Measurements from ENCODE around the gene MS4A8. TPM values are rescaled to one million over a fixed set of nuclear protein-coding genes. Genes with fewer than 3 reads are reported as not detected.
"Not testable (repeated sequence)": the region's sequence is repeated elsewhere in the genome, so short reads cannot be mapped to it uniquely, and the experiment has no call there.

The MS4A8 gene
- total RNA-seq, 1 experiment from 2014 or later = not detected

DNA sequence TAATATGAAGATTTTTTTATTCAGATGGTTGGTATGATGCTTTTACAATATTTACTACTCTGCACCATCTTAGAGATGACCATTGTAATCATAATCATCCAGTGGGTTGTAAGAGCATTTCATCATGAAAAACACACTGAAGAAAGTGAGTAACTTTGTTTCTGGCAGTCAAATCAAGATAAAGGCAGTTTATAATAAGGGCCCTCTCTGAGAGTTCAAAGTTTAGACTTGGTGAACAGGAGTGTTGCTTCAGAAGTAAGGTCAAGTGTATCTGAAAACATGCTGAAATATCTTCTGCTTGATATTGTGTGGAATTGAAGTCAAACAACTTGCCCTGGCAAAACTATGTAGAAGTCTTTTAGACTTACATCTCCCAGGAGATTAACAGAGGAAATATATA, 19.5 kb upstream of the MS4A8 start:
- H3K9me3 Mint-ChIP-seq (ENCODE audit: unreplicated experiment) = peaks cover 19% of the 10 kb centered on the region
- no peaks in the 10 kb centered on the region for H3K36me3 Mint-ChIP-seq (ENCODE audit: insufficient read depth, unreplicated experiment)
- ChIA-PET CTCF (no interaction called here), POLR2A (no interaction called here)
- no peak overlapping the region for H3K4me3 Mint-ChIP-seq (ENCODE audit: unreplicated experiment)
- TF ChIP-seq, protein P1, sequence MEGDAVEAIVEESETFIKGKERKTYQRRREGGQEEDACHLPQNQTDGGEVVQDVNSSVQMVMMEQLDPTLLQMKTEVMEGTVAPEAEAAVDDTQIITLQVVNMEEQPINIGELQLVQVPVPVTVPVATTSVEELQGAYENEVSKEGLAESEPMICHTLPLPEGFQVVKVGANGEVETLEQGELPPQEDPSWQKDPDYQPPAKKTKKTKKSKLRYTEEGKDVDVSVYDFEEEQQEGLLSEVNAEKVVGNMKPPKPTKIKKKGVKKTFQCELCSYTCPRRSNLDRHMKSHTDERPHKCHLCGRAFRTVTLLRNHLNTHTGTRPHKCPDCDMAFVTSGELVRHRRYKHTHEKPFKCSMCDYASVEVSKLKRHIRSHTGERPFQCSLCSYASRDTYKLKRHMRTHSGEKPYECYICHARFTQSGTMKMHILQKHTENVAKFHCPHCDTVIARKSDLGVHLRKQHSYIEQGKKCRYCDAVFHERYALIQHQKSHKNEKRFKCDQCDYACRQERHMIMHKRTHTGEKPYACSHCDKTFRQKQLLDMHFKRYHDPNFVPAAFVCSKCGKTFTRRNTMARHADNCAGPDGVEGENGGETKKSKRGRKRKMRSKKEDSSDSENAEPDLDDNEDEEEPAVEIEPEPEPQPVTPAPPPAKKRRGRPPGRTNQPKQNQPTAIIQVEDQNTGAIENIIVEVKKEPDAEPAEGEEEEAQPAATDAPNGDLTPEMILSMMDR (IDR thresholded peaks at IDR 0.05; ENCODE audit: unreplicated experiment) = no peak
- BruUV-seq (replicated peaks) = no TSS peak
- peaks cover 8% of the 10 kb centered on the region for H3K4me1 Mint-ChIP-seq (ENCODE audit: insufficient read depth, unreplicated experiment)
- H3K27ac Mint-ChIP-seq (ENCODE audit: low read depth, unreplicated experiment) = no peak overlapping the region
- H3K27me3 Mint-ChIP-seq (ENCODE audit: insufficient read depth, unreplicated experiment) = no peaks in the 10 kb centered on the region
- intact Hi-C loops (cut with micrococcal nuclease) = no loop called here
- DNase-seq (ENCODE audit: unreplicated experiment) = no peak

DNA sequence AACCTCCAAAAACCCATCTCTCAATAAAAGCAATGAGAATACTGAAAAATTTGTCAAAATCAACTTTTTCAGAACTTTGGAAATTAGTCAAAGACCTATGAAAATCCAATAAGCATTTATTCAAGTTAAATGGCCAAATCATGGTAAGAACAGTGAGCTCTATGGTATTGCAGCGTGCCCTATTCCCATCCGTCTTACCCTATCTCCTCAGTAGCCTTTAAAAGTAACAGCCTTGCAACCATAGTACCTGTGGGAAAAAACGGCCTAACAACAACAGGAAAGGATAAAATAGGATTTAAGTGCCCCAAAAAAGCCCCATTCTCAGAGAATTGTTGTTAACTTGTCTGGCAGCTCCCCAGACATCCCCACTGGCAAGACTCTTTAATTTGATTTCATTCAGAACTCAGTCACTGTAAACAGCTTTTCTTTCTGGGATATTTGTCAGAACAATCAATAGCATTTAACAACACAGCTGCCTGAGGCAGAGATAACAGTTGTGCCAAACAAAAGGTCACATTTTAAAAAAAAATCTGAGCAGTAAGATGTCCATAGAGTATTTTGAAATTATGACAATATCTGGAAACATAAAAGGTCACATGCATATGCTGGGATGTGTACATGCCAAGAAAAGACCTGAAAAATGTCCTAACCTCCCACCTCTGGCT, 18.8 kb upstream of the MS4A8 start:
- H3K27ac Mint-ChIP-seq (ENCODE audit: low read depth, unreplicated experiment) = no peak overlapping the region
- peaks cover 19% of the 10 kb centered on the region for H3K9me3 Mint-ChIP-seq (ENCODE audit: unreplicated experiment)
- no peak for DNase-seq (ENCODE audit: unreplicated experiment)
- POLR2A ChIA-PET = interaction anchor here (0.8 kb wide), 1 partner anchor 11 kb away, joined by 3 read pairs; no protein-coding TSS in a partner anchor
- BruUV-seq (replicated peaks) = no TSS peak
- H3K4me1 Mint-ChIP-seq (ENCODE audit: insufficient read depth, unreplicated experiment) = peaks cover 8% of the 10 kb centered on the region
- no peaks in the 10 kb centered on the region for H3K27me3 Mint-ChIP-seq (ENCODE audit: insufficient read depth, unreplicated experiment)
- H3K4me3 Mint-ChIP-seq (ENCODE audit: unreplicated experiment) = no peak overlapping the region
- TF ChIP-seq, protein P1 (IDR thresholded peaks at IDR 0.05; ENCODE audit: unreplicated experiment) = no peak
- CTCF ChIA-PET = interaction anchor here (1.2 kb wide), 1 partner anchor 83 kb away, joined by 3 read pairs; no protein-coding TSS in a partner anchor
- no peaks in the 10 kb centered on the region for H3K36me3 Mint-ChIP-seq (ENCODE audit: insufficient read depth, unreplicated experiment)
- intact Hi-C loops (cut with micrococcal nuclease) = no loop called here

DNA sequence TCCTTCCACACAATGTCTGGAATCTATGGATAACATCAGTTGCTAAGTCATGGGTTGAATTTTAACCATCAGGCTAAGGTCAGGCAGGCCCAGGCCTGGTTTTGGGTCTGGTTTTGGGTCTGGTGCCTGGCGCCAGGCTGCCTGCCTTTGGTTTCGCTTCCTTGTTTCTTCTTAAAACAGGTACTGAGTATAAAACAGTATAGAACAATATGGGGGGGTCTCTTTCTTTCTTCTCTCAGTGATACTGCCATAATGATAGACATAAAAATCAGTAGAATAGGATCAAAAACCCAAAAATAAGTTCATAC, 14.9 kb upstream of the MS4A8 start:
- H3K36me3 Mint-ChIP-seq (ENCODE audit: insufficient read depth, unreplicated experiment); H3K27ac Mint-ChIP-seq (ENCODE audit: low read depth, unreplicated experiment); DNase-seq (ENCODE audit: unreplicated experiment); POLR2A ChIA-PET; H3K9me3 Mint-ChIP-seq (ENCODE audit: unreplicated experiment); intact Hi-C loops (cut with micrococcal nuclease); CTCF ChIA-PET; BruUV-seq (replicated peaks); H3K4me3 Mint-ChIP-seq (ENCODE audit: unreplicated experiment); H3K4me1 Mint-ChIP-seq (ENCODE audit: insufficient read depth, unreplicated experiment): not testable (repeated sequence)
- peaks cover 16% of the 10 kb centered on the region for H3K27me3 Mint-ChIP-seq (ENCODE audit: insufficient read depth, unreplicated experiment)

DNA sequence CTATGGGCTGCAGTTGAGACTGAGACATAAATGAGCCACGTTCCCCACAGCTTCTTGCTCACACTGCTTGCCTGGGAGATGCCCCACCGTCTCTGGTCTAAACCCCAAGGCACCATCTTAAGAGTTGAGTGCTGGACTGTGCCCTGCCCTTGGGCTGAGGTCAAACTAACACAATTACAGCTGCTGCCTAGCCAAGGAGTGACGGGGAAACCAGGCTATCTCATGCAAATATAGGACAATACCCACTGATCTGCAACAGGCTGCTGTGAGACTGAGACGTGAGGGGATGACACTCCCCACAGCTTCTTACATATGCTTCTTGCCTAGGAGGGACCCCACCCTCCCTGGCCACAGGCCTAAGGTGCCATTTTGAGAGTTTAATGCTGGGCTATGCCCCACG, 7.8 kb upstream of the MS4A8 start:
- intact Hi-C loops (cut with micrococcal nuclease) = no loop called here
- Mint-ChIP-seq H3K27me3 (ENCODE audit: insufficient read depth, unreplicated experiment) (peaks cover 33% of the 10 kb centered on the region), H3K36me3 (ENCODE audit: insufficient read depth, unreplicated experiment) (no peaks in the 10 kb centered on the region), H3K4me1 (ENCODE audit: insufficient read depth, unreplicated experiment) (no peaks in the 10 kb centered on the region), H3K27ac (ENCODE audit: low read depth, unreplicated experiment) (no peak overlapping the region), H3K9me3 (ENCODE audit: unreplicated experiment) (peaks cover 5% of the 10 kb centered on the region), H3K4me3 (ENCODE audit: unreplicated experiment) (no peak overlapping the region)
- no TSS peak for BruUV-seq (replicated peaks)
- no peak for DNase-seq (ENCODE audit: unreplicated experiment)
- TF ChIP-seq, protein P1 (IDR thresholded peaks at IDR 0.05; ENCODE audit: unreplicated experiment) = no peak
- ChIA-PET POLR2A (interaction anchor here (0.9 kb wide), 1 partner anchor 11 kb away, joined by 3 read pairs; no protein-coding TSS in a partner anchor), CTCF (interaction anchor here (1.2 kb wide), 1 partner anchor 10 kb away, joined by 3 read pairs; no protein-coding TSS in a partner anchor)

All from MCF 10A (cell line).